HG03432 (cell line): Measurements from ENCODE around the gene IL17B.

ENCODE experiments used
- ATAC-seq: cut with Tn5 transposase; IDR thresholded peaks from one replicate; pipeline ENCODE4 v1.9.1; 2021; ENCODE audit warnings: mild to moderate bottlenecking, moderate library complexity; ENCODE audit not compliant: unreplicated experiment

Gene IL17B

GRCh38 chr5:149415066-149415967 lies 36.2 kb upstream of the IL17B start:
- no peak for ATAC-seq

GRCh38 chr5:149414405-149415065 lies 35.4 kb upstream of the IL17B start:
- no peak for ATAC-seq

GRCh38 chr5:149413477-149414210 lies 34.6 kb upstream of the IL17B start:
- ATAC-seq, result no peak

GRCh38 chr5:149412783-149413476 lies 33.8 kb upstream of the IL17B start:
- peak; percentile 56 for ATAC-seq

- ATAC-seq, result no peak
Observed at GRCh38 chr5:149411738-149412519, 32.8 kb upstream of the IL17B start.

GRCh38 chr5:149410721-149411432 lies 31.8 kb upstream of the IL17B start:
- ATAC-seq, result no peak

GRCh38 chr5:149410071-149410470 lies 31.0 kb upstream of the IL17B start:
- no peak for ATAC-seq

GRCh38 chr5:149409268-149409948 lies 30.3 kb upstream of the IL17B start:
- ATAC-seq, result no peak

- ATAC-seq, result no peak
Observed at GRCh38 chr5:149408252-149409099, 29.4 kb upstream of the IL17B start.

- ATAC-seq, result no peak
Observed at GRCh38 chr5:149407323-149408251, 28.5 kb upstream of the IL17B start.

- no peak for ATAC-seq
Observed at GRCh38 chr5:149406979-149407306, 27.9 kb upstream of the IL17B start.

GRCh38 chr5:149406203-149406978 lies 27.3 kb upstream of the IL17B start:
- no peak for ATAC-seq

- no peak for ATAC-seq
Observed at GRCh38 chr5:149405550-149406202, 26.6 kb upstream of the IL17B start.

GRCh38 chr5:149404746-149405549 lies 25.9 kb upstream of the IL17B start:
- no peak for ATAC-seq
